ENCODE data around the gene SRRD.

DNA sequence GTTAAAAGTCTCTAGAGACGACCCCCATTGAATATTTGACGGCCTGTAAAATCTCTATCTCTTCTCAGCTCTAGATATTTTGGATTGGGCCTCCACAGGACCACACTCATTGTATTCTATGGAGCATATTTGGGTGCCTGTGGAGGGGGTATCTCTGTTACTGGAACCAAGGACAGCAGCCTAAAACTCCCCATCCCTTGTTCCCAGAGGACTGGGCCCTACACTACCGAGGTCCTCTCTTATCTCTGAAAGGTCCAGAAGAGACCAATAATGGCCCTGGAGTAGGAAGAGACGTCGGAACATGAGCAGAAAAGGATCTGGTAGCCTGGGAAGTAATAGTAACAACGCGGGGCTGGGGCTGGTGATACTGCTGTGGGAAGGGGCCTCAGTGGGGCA lies 636 bp upstream of the SRRD start:
- TF ChIP-seq, protein P1, sequence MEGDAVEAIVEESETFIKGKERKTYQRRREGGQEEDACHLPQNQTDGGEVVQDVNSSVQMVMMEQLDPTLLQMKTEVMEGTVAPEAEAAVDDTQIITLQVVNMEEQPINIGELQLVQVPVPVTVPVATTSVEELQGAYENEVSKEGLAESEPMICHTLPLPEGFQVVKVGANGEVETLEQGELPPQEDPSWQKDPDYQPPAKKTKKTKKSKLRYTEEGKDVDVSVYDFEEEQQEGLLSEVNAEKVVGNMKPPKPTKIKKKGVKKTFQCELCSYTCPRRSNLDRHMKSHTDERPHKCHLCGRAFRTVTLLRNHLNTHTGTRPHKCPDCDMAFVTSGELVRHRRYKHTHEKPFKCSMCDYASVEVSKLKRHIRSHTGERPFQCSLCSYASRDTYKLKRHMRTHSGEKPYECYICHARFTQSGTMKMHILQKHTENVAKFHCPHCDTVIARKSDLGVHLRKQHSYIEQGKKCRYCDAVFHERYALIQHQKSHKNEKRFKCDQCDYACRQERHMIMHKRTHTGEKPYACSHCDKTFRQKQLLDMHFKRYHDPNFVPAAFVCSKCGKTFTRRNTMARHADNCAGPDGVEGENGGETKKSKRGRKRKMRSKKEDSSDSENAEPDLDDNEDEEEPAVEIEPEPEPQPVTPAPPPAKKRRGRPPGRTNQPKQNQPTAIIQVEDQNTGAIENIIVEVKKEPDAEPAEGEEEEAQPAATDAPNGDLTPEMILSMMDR (IDR thresholded peaks at IDR 0.05; ENCODE audit: insufficient read depth, low read length, poor library complexity, severe bottlenecking), result no peak
- TF ChIP-seq EZH2phosphoT487 (conservative IDR thresholded peaks at IDR 0.05; ENCODE audit: low read length), result no peak

Measured in SU-DHL-6 (cell line).